MM.1S (cell line): Measurements from ENCODE around the gene XIRP2.

Source experiments
- EZH2 ChIP-seq: fragments of 300-600 bp; sonication (generic); optimal IDR thresholded peaks from 2 replicates; pipeline ENCODE3; 2017; ENCODE audit warnings: low read depth, mild to moderate bottlenecking, antibody characterized with exemption, low read length, mixed read lengths
- EZH2phosphoT487 ChIP-seq: fragments of 300-600 bp; sonication (generic); IDR thresholded peaks from 2 replicates; pipeline ENCODE4 v1.6.1; 2018; ENCODE audit warnings: antibody characterized with exemption, low read length
- TF ChIP-seq, protein P1 (sequence below): fragments of 300-600 bp; sonication (generic); IDR thresholded peaks from 2 replicates; pipeline ENCODE4 v1.5.1; 2016; ENCODE audit warnings: antibody characterized with exemption, low read length, mixed read lengths

GRCh38 chr2:167198576-167198975 lies 310.3 kb downstream of the XIRP2 start:
- no peak for TF ChIP-seq EZH2
- TF ChIP-seq, protein P1, sequence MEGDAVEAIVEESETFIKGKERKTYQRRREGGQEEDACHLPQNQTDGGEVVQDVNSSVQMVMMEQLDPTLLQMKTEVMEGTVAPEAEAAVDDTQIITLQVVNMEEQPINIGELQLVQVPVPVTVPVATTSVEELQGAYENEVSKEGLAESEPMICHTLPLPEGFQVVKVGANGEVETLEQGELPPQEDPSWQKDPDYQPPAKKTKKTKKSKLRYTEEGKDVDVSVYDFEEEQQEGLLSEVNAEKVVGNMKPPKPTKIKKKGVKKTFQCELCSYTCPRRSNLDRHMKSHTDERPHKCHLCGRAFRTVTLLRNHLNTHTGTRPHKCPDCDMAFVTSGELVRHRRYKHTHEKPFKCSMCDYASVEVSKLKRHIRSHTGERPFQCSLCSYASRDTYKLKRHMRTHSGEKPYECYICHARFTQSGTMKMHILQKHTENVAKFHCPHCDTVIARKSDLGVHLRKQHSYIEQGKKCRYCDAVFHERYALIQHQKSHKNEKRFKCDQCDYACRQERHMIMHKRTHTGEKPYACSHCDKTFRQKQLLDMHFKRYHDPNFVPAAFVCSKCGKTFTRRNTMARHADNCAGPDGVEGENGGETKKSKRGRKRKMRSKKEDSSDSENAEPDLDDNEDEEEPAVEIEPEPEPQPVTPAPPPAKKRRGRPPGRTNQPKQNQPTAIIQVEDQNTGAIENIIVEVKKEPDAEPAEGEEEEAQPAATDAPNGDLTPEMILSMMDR: no peak
- no peak for TF ChIP-seq EZH2phosphoT487
